HepG2 (cell line): ENCODE results near the gene APEX1. TPM values are rescaled to one million over a fixed set of nuclear protein-coding genes. Genes with fewer than 3 reads are reported as not detected.

Experiments used
- ATAD3A ChIP-seq: sonication (generic); formaldehyde crosslinking; IDR thresholded peaks from 2 replicates; pipeline ENCODE4 v1.4.0; 2020; ENCODE audit warnings: missing genetic modification reagents
- ATF2 ChIP-seq: sonication (generic); formaldehyde crosslinking; IDR thresholded peaks from 2 replicates; pipeline ENCODE4 v1.4.0; 2020; ENCODE audit warnings: missing genetic modification reagents
- CEBPG ChIP-seq: IDR thresholded peaks from 2 replicates; pipeline ENCODE4 v1.6.1; 2016
- GABPA ChIP-seq, 2 experiments: IDR thresholded peaks; 2 replicates each; pipeline ENCODE4 v1.6.1; 2011 to 2016; ENCODE audit warnings: low read depth in 2 of 2, low read length in 1 of 2, missing biosample characterization in 1 of 2, missing genetic modification characterization in 1 of 2
- HMGA1 ChIP-seq: sonication (generic); formaldehyde crosslinking; conservative IDR thresholded peaks from 2 replicates; pipeline ENCODE4 v1.4.0; 2020; ENCODE audit warnings: missing genetic modification reagents
- LBX2 ChIP-seq: sonication (generic); formaldehyde crosslinking; IDR thresholded peaks from 2 replicates; pipeline ENCODE4 v1.5.0; 2020; ENCODE audit warnings: missing genetic modification reagents, mild to moderate bottlenecking, borderline replicate concordance
- NAIF1 ChIP-seq: sonication (generic); formaldehyde crosslinking; IDR thresholded peaks from 2 replicates; pipeline ENCODE4 v1.5.0; 2020; ENCODE audit warnings: mild to moderate bottlenecking, missing genetic modification reagents, borderline replicate concordance
- REL ChIP-seq: sonication (generic); formaldehyde crosslinking; conservative IDR thresholded peaks from 2 replicates; pipeline ENCODE4 v1.8.0; 2022; ENCODE audit warnings: mild to moderate bottlenecking, missing genetic modification reagents, moderate library complexity
- SIN3A ChIP-seq: IDR thresholded peaks from 2 replicates; pipeline ENCODE4 v1.6.1; 2011; ENCODE audit warnings: low read depth, mild to moderate bottlenecking, control low read depth, low read length, borderline replicate concordance
- SMARCC2 ChIP-seq: fragments of 450-650 bp; IDR thresholded peaks from 2 replicates; pipeline ENCODE4 v1.6.1; 2017; ENCODE audit warnings: antibody characterized with exemption, mild to moderate bottlenecking
- SP2 ChIP-seq: sonication (generic); formaldehyde crosslinking; IDR thresholded peaks from 2 replicates; pipeline ENCODE4 v1.5.1; 2020; ENCODE audit warnings: mild to moderate bottlenecking, missing genetic modification reagents
- TEAD3 ChIP-seq: optimal IDR thresholded peaks from 2 replicates; pipeline ENCODE3; 2016; ENCODE audit warnings: borderline replicate concordance
- TOPORS ChIP-seq: sonication (generic); formaldehyde crosslinking; IDR thresholded peaks from 2 replicates; pipeline ENCODE4 v1.8.0; 2023; ENCODE audit warnings: mild to moderate bottlenecking, missing genetic modification reagents
- ZNF256 ChIP-seq: sonication (generic); formaldehyde crosslinking; conservative IDR thresholded peaks from 2 replicates; pipeline ENCODE4 v1.4.0; 2020; ENCODE audit warnings: missing genetic modification reagents
- ZNF280B ChIP-seq: sonication (generic); formaldehyde crosslinking; IDR thresholded peaks from 2 replicates; pipeline ENCODE4 v1.5.0; 2020; ENCODE audit warnings: missing genetic modification reagents, mild to moderate bottlenecking, borderline replicate concordance
- ZNF3 ChIP-seq: IDR thresholded peaks from 2 replicates; pipeline ENCODE4 v1.7.0; 2017; ENCODE audit warnings: inconsistent platforms
- ZNF639 ChIP-seq: conservative IDR thresholded peaks from 2 replicates; pipeline ENCODE4 v1.6.1; 2018; ENCODE audit warnings: missing genetic modification reagents
- ZNF770 ChIP-seq: sonication (generic); formaldehyde crosslinking; IDR thresholded peaks from 2 replicates; pipeline ENCODE4 v1.5.0; 2020; ENCODE audit warnings: mild to moderate bottlenecking, missing genetic modification reagents
- ZNF800 ChIP-seq: sonication (generic); formaldehyde crosslinking; IDR thresholded peaks from 2 replicates; pipeline ENCODE4 v1.4.0; 2020; ENCODE audit warnings: missing genetic modification reagents
- polyA plus RNA-seq, 8 experiments: library from polyadenylated mRNA; depleted of rRNA in 3 of 8; stranded (reverse) in 7 of 8; unstranded in 1 of 8; fragments of >200 nt; fragmentation: Illumina TruSeq in 4 of 8; extraction: Trizol in 4 of 8; gene quantifications; 2 replicates each; pipeline versions ENCODE4 v1.2.1 to v1.2.3, GENCODE V29; 2011 to 2016; ENCODE audit warnings: low read depth in 4 of 8, missing spikeins in 1 of 8, mixed read lengths in 1 of 8; ENCODE audit not compliant: insufficient read depth in 1 of 8
- total RNA-seq, 5 experiments: library from RNA; depleted of rRNA; stranded (reverse); fragments of >200 nt; fragmentation: Illumina TruSeq; extraction: Trizol; gene quantifications; 2 replicates each; pipeline ENCODE4 v1.2.3, GENCODE V29; 2016; ENCODE audit warnings: low read depth in 1 of 5

Gene APEX1
- total and polyA plus RNA-seq, 2 of the 13 experiments (the other 11 are each of a cell fraction or from before 2014, with no cell fraction given) = 171 to 405 TPM

- no peak; the same call in 1 of the 2 replicates for TF ChIP-seq REL
- TF ChIP-seq TOPORS (CRISPR knock-in tag) = peak; percentile 81; the same call in 1 of the 2 replicates
- peak; percentile 65; the same call in 1 of the 2 replicates for TF ChIP-seq ZNF256 (CRISPR knock-in tag)
- TF ChIP-seq ZNF3 (CRISPR knock-in tag) = no peak
- TF ChIP-seq LBX2 (CRISPR knock-in tag) = peak; percentile 92; the same call in 1 of the 2 replicates
- 0 out of 2 replicates have a peak, but pooled peaks have one; percentile 49 for TF ChIP-seq ZNF800 (CRISPR knock-in tag)
- TF ChIP-seq ZNF639 = 0 out of 2 replicates have a peak, but pooled peaks have one; percentile 55
- peak; percentile 92 for TF ChIP-seq CEBPG (CRISPR knock-in tag)
- TF ChIP-seq TEAD3 (CRISPR knock-in tag) = peak; percentile 81
- TF ChIP-seq SIN3A = peak; percentile 82; the same call in 1 of the 2 replicates
- TF ChIP-seq GABPA (IDR thresholded peaks at IDR 0.05; ENCODE audit: low read depth, low read length) = no peak
- peak; percentile 54; the same call in 1 of the 2 replicates for TF ChIP-seq GABPA (CRISPR knock-in tag; IDR thresholded peaks at IDR 0.05; ENCODE audit: low read depth)
- TF ChIP-seq ATAD3A = no peak
- peak; percentile 91 for TF ChIP-seq ATF2 (CRISPR knock-in tag)
- no peak for TF ChIP-seq SMARCC2
- peak; percentile 51; the same call in 1 of the 2 replicates for TF ChIP-seq ZNF770
- TF ChIP-seq HMGA1 (CRISPR knock-in tag) = no peak
- TF ChIP-seq SP2 = peak; percentile 84
- TF ChIP-seq NAIF1 (CRISPR knock-in tag) = peak; percentile 78; the same call in 1 of the 2 replicates
- TF ChIP-seq ZNF280B = peak; percentile 93
Observed at GRCh38 chr14:20461225-20462141, 6.5 kb downstream of the APEX1 start, which contains the start of gene PIP4P1 (continued).
